Measurements from ENCODE around the gene PDXK. TPM values are rescaled to one million over a fixed set of nuclear protein-coding genes. Genes with fewer than 3 reads are reported as not detected.

The PDXK gene
- total RNA-seq, 3 donors from 2014 or later, result 101 to 114 (median 106) TPM

DNA sequence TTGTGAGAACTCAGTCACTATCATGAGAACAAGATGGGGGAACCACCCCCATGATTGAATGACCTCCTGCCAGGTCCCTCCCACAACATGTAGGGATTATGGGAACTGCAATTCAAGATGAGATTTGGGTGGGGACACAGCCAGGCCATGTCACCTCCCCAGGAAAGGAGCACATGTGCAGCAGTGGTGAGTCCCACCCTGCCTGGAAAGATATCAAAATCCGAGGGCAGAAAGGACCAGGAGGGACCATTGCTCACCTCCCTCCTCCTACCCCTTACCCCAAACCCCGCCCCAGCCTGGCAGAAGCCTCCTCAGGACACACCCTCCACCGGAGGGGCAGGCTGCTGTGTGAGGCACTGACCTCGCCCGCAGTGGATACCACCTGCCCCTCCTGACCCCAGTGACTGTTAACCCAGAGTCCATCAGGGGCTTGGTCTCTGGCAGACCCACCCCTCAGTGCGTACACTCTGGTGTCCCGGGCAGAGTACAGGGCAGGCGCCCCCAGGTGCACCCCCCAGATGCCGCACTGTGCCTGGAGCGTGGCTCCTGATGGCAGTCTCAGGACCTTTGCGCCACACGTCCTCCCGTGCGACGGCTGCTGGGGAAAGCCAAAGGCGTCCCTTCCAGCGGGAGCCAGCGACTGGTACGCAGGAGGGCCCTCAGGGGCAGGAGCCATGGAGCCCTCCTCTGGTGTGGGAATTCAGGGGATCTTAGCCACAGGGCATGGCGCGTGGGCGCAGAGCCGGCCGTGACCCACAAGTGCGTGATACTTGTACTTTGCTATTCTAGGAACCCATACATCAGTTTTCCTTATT is 20.9 kb downstream of the PDXK start:
- H3K9me3 Mint-ChIP-seq, result no peaks in the 10 kb centered on the region
- no peaks in the 10 kb centered on the region for H3K27me3 Mint-ChIP-seq (ENCODE audit: low read depth)
- no peak overlapping the region for H3K4me3 Mint-ChIP-seq
- no peak for DNase-seq
- peaks cover 3% of the 10 kb centered on the region for H3K36me3 Mint-ChIP-seq (ENCODE audit: insufficient read depth)
- peak in 1 of 2 donors; percentile 38 for ATAC-seq
- no peaks in the 10 kb centered on the region for H3K4me1 Mint-ChIP-seq (ENCODE audit: low read depth)

DNA sequence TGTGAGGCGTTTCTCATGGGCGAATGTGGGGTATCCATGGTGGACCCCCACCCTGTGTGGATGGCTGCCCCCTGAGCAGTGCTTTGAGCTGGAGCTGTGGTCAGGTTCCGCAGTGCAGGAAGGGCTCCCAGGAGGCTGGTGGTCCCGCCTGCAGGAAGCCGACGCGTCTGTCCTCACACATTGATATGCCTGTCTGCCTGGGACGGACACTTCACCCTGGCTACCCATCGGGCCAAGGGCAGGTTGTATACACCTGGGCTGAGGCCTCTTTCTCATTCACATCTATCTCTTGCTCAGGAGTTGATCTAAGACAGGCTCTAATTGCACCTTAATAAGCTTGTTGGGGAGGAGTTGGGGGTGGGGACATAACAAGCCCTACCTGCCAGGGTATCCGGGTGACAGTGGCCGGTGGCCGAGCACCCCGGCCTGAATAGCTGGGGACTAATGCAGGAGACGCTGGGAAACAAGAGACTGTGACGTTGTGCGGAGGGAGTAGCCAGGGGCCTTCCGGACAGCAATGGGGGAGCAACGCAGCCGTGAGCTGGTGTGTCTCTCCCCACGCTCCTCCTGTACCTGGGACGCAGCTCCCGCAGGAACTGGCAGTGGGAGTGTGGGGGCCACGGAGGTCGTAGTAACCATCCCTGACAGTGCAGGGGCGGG is 21.7 kb downstream of the PDXK start:
- no peaks in the 10 kb centered on the region for H3K9me3 Mint-ChIP-seq
- no peak for DNase-seq
- ATAC-seq, result peak in 1 of 2 donors; percentile 25
- no peaks in the 10 kb centered on the region for H3K27me3 Mint-ChIP-seq (ENCODE audit: low read depth)
- H3K4me3 Mint-ChIP-seq, result no peak overlapping the region
- H3K4me1 Mint-ChIP-seq (ENCODE audit: low read depth), result no peaks in the 10 kb centered on the region
- peaks cover 6% of the 10 kb centered on the region for H3K36me3 Mint-ChIP-seq (ENCODE audit: insufficient read depth)

DNA sequence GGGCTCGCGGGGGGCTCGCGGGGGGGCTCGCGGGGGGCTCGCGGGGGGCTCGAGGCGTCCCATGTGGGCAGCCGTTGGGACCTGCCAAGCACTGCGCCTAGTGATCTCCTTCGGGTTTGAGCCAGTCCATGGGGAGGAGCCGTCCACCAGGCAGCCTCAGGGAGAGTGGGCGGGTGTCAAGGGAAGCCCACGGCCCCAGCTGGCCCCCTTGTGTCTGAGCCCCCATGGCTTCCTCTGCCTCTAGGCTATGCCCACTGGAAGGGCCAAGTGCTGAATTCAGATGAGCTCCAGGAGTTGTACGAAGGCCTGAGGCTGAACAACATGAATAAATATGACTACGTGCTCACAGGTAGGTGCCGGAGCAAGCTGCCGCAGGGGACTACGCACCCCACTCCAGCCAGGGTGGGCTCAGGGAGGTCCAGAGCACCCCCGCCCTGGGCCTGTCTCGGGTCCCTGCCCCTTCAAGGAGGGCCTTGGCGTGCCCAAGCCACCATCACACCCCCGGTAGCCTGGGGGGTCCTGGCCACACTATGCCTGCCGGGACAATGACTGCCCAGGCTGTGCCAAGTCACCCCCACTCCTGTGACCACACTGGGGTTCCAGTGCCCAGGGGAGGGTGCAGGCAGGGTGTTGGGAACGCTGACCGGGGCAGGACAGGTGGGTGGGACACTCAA is 22.6 kb downstream of the PDXK start:
- Mint-ChIP-seq H3K4me3 (no peak overlapping the region), H3K4me1 (ENCODE audit: low read depth) (no peaks in the 10 kb centered on the region), H3K27me3 (ENCODE audit: low read depth) (no peaks in the 10 kb centered on the region), H3K36me3 (ENCODE audit: insufficient read depth) (peaks cover 7% of the 10 kb centered on the region), H3K9me3 (no peaks in the 10 kb centered on the region)
- no peak for ATAC-seq
- no peak for DNase-seq

DNA sequence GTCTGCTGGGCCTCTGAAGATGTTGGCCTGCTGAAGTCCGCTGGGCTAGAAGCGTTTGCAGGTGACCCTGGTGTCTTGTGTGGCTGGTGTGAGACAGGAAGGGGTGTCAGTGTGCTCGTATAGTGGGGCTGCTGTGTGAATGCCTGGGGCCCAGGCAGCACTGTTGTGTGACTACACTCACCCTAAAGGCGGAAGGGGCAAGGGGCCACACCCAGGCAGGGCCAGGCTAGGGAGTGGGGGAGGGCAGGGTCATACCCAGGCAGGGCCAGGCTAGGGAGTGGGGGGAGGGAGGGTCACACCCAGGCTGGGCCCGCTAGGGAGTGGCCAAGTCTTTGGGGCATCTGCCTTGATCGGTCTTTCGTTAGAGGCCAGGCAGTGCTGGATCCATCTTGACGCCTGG is 25.0 kb downstream of the PDXK start:
- H3K27me3 Mint-ChIP-seq (ENCODE audit: low read depth), result no peaks in the 10 kb centered on the region
- no peak overlapping the region for H3K4me3 Mint-ChIP-seq
- H3K9me3 Mint-ChIP-seq, result no peaks in the 10 kb centered on the region
- H3K4me1 Mint-ChIP-seq (ENCODE audit: low read depth), result no peaks in the 10 kb centered on the region
- ATAC-seq (no peak), DNase-seq (no peak)
- peaks cover 13% of the 10 kb centered on the region for H3K36me3 Mint-ChIP-seq (ENCODE audit: insufficient read depth)

DNA sequence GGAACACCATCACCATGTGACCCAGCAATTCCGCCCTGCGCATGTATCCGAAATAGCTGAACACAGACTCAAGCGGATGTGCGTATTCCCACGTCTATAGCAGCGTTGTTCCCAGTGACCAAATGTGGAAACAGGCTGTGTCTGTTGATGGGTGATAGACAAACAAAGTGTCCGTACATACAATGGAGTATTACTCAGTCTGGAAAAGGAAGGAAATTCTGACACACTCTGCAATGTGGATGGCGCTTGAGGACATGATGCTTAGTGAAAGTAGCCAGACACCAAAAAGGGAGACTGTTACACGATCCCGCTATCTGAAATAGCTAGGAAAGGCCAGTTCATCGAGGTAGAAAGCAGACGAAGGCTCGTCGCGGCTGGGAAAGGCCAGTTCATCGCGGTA is 25.8 kb downstream of the PDXK start:
- Mint-ChIP-seq H3K36me3 (ENCODE audit: insufficient read depth) (peaks cover 18% of the 10 kb centered on the region), H3K9me3 (no peaks in the 10 kb centered on the region), H3K4me3 (no peak overlapping the region), H3K27me3 (ENCODE audit: low read depth) (no peaks in the 10 kb centered on the region), H3K4me1 (ENCODE audit: low read depth) (no peaks in the 10 kb centered on the region)
- ATAC-seq, result no peak
- DNase-seq, result no peak

DNA sequence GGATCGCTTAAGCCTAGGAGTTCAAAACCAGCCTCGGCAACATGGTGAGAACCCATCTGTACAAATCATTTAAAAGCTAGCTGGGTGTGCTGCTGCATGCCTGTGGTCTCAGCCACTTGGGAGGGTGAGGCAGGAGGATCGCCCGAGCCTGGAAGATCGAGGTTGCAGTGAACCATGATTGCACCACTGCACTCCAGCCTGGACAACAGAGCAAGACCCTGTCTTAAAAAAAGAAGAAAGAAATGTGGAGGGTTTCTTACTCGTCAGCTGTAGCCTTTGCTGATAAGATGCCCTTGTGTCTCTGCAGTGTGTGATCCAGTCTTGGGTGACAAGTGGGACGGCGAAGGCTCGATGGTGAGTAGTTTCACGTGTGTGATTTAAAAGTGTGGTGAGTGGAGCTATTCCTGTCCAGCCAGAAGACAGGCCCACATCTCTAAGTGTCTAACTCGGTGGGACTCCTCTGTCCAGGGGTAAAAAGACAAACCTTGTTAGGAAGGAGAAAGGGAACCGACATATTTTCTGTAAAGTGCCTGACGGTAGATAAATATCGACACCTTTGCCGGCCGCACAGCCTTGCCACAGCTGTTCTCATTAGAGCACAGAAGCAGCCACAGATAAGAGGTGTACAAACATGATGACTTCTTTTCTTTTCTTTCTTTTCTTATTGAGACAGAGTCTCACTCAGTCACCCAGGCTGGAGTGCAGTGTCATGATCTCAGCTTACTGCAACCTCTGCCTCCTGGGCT is 27.0 kb downstream of the PDXK start:
- no peaks in the 10 kb centered on the region for H3K4me1 Mint-ChIP-seq (ENCODE audit: low read depth)
- ATAC-seq (no peak), DNase-seq (no peak)
- H3K4me3 Mint-ChIP-seq, result no peak overlapping the region
- H3K36me3 Mint-ChIP-seq (ENCODE audit: insufficient read depth), result peaks cover 22% of the 10 kb centered on the region
- no peaks in the 10 kb centered on the region for H3K9me3 Mint-ChIP-seq
- no peaks in the 10 kb centered on the region for H3K27me3 Mint-ChIP-seq (ENCODE audit: low read depth)

DNA sequence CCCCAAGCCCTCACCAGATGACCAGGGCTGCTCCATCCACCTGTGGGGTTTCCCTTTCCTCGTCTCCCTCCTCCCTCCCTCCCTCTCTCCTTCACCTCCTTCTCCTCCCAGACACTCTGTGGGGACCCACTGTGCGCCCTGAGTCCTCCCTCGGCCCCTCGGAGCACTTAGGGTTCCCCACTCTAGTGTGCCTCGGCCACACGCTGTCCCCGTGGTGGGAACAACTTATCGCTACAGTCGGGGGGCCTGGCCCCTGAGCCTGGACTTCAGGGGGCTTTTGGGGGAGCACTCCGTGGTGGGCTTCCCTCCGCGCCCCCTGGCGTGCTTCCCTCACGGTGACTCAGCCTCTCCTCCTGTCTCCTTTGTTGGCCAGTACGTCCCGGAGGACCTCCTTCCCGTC is 29.7 kb downstream of the PDXK start:
- Mint-ChIP-seq H3K4me3 (no peak overlapping the region), H3K9me3 (no peaks in the 10 kb centered on the region), H3K27me3 (ENCODE audit: low read depth) (no peaks in the 10 kb centered on the region), H3K4me1 (ENCODE audit: low read depth) (no peaks in the 10 kb centered on the region), H3K36me3 (ENCODE audit: insufficient read depth) (peaks cover 23% of the 10 kb centered on the region)
- no peak for DNase-seq
- ATAC-seq, result no peak

DNA sequence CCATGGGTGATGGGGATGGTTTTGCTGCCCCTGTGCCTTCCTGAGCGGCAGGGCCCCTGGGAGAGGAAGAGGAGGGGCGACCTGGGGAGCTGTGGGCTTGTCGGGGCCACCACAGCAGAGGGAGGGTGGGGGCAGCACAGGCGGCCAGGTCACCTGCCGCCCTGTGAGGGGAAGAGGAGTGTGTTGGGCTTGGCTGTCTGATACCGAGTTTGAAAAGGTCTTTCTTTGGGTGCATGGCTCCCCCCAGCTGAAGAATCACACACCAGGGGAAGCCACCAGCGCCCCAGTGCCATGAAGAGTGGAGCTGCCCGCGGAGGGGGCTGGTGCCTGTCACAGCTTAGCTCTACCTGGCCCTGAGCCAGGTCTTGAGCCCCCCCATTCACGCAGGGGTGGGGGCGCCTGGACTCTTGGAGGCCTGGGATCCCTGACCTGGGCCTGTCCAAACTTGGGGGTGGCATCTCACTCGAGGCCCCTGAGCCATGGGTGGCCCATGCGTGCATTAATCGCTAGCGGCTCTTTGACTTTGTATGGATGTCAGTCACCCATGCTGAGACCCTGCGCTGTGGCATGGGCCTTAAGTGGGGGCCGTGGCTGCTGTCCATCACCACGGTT is 30.8 kb downstream of the PDXK start:
- DNase-seq, result no peak
- Mint-ChIP-seq H3K4me1 (ENCODE audit: low read depth) (no peaks in the 10 kb centered on the region), H3K27me3 (ENCODE audit: low read depth) (no peaks in the 10 kb centered on the region), H3K4me3 (no peak overlapping the region), H3K9me3 (no peaks in the 10 kb centered on the region), H3K36me3 (ENCODE audit: insufficient read depth) (peaks cover 28% of the 10 kb centered on the region)
- ATAC-seq, result no peak

DNA sequence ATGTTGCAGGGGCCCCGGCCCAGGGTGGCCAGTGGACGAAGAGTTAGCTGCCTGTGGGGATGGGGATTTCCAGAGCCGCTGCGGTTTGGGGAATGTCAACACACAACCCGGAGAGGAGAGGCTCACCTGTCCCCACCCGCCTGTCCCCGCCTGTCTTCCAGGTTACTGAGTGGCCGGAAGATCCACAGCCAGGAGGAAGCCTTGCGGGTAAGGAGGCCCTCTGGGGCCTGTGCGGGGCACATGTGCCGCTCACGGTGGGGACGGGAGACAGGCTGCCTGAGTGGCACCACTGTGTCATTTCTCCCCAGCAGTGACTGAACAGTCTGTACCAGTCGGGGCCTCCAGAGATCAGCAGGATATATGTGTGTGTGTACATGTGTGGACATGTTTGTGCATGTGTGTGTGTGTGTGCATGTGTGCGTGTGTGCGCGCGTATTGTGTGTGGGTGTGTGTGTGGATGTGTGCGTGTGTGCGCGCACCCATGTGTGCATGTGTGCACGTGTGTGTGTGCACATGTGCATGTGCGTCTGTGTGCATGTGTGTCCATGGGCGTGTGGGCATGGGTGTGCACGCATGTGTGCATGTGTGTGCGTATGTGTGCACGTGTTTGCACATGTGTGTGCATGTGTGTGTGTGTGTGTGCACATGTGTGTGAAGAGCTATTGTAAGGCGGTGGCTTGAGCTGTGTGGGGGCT is 31.6 kb downstream of the PDXK start:
- Mint-ChIP-seq H3K36me3 (ENCODE audit: insufficient read depth) (peaks cover 24% of the 10 kb centered on the region), H3K4me1 (ENCODE audit: low read depth) (no peaks in the 10 kb centered on the region), H3K27me3 (ENCODE audit: low read depth) (no peaks in the 10 kb centered on the region), H3K4me3 (no peak overlapping the region), H3K9me3 (no peaks in the 10 kb centered on the region)
- ATAC-seq, result no peak
- no peak for DNase-seq

DNA sequence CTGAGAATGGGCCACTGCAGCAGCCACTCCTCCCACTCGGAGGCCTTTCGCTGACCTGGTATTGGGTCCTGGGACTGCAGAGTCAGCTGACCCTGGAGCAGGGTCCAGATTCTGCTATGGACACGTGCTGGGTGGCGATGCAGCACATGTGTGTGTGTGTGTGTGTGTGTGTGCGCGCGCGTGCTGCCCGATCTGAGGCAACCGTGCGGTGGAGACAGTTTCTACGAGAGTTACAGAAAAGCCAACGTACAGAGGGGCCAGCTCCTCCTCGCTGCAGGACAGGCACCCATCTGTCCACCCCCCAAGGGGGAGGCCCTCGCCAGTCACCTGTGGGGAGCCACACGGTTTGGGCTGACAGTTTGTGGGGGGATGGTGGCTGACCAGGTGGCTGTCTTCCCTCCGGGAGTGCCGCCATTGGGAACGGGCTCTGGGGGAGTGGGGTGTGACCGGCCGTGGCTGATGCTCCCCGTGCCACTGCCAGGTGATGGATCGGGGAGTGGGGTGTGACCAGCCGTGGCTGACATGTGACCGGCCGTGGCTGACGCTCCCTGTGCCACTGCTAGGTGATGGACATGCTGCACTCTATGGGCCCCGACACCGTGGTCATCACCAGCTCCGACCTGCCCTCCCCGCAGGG is 33.1 kb downstream of the PDXK start:
- DNase-seq (no peak), ATAC-seq (no peak)
- Mint-ChIP-seq H3K27me3 (ENCODE audit: low read depth) (no peaks in the 10 kb centered on the region), H3K4me1 (ENCODE audit: low read depth) (no peaks in the 10 kb centered on the region), H3K36me3 (ENCODE audit: insufficient read depth) (peaks cover 25% of the 10 kb centered on the region), H3K4me3 (no peak overlapping the region), H3K9me3 (no peaks in the 10 kb centered on the region)

DNA sequence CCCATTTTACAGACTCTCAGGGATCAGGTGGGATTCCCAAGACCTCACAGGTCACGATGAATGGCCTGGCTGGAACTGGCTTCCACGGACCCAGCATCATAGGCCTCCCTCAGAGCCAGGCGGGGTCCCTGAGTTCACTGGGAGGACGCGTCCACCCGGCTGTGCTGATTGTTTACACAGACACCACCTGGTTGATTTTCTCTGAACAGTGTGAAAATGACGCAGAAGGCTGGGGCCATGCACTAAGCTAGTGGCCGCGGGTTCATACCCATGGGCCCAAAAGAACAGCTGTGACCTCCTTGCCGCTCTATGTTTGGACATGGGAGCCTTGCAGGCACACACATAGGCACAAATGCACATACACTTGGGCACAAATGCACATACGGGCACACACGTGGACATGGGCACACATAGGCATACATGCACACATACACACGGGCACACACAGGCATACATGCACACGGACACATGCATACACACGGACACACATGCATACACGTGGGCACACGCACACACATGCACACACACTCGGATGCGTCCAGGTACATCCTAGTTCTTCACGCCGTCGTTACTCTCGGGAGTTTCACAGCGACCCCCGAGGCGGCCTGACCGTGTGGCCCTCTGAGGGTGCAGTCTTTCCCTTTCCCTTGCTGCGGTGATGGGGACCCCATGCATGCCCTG is 34.0 kb downstream of the PDXK start:
- DNase-seq (no peak), ATAC-seq (no peak)
- Mint-ChIP-seq H3K4me3 (no peak overlapping the region), H3K9me3 (no peaks in the 10 kb centered on the region), H3K4me1 (ENCODE audit: low read depth) (no peaks in the 10 kb centered on the region), H3K36me3 (ENCODE audit: insufficient read depth) (peaks cover 19% of the 10 kb centered on the region), H3K27me3 (ENCODE audit: low read depth) (no peaks in the 10 kb centered on the region)

DNA sequence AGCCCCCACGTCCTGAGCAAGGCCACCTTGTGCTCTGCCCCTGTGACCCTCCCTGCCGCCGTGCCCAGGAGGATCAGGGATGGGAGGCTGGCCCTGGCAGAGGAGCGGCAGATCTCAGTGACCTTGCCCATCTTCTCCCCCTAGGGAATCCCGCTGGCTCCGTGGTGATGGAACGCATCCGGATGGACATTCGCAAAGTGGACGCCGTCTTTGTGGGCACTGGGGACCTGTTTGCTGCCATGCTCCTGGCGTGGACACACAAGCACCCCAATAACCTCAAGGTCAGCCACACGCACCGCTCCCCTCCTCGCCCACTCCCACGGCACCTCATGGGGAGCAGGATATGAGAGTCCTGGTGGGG is 34.5 kb downstream of the PDXK start:
- peaks cover 19% of the 10 kb centered on the region for H3K36me3 Mint-ChIP-seq (ENCODE audit: insufficient read depth)
- no peaks in the 10 kb centered on the region for H3K9me3 Mint-ChIP-seq
- H3K4me3 Mint-ChIP-seq, result no peak overlapping the region
- H3K27me3 Mint-ChIP-seq (ENCODE audit: low read depth), result no peaks in the 10 kb centered on the region
- ATAC-seq, result no peak
- H3K4me1 Mint-ChIP-seq (ENCODE audit: low read depth), result no peaks in the 10 kb centered on the region
- DNase-seq, result no peak

Measured in activated T-cell treated with anti-CD3 and anti-CD28 coated beads, Interleukin-2, amount 50 U/mL, for 4 hours (primary cell).